ENCODE measurements around the gene SCN8A.
"Not testable (repeated sequence)": the region's sequence is repeated elsewhere in the genome, so short reads cannot be mapped to it uniquely, and the experiment has no call there.

The SCN8A gene

GRCh38 chr12:51766067-51766676 is 175.1 kb downstream of the SCN8A start:
- no peak for DNase-seq (ENCODE audit: low read depth in 2 of 2)

GRCh38 chr12:51771008-51771407 is 180.0 kb downstream of the SCN8A start:
- no peak for DNase-seq (ENCODE audit: low read depth in 2 of 2)

GRCh38 chr12:51773145-51773869 is 182.3 kb downstream of the SCN8A start:
- no peak for DNase-seq (ENCODE audit: low read depth in 2 of 2)

GRCh38 chr12:51774933-51775332 is 183.9 kb downstream of the SCN8A start:
- no peak for DNase-seq (ENCODE audit: low read depth in 2 of 2)

GRCh38 chr12:51777457-51777856 is 186.4 kb downstream of the SCN8A start:
- DNase-seq (ENCODE audit: low read depth in 2 of 2) = no peak

GRCh38 chr12:51777973-51778372 is 186.9 kb downstream of the SCN8A start:
- DNase-seq (ENCODE audit: low read depth in 2 of 2) = no peak

- no peak for DNase-seq (ENCODE audit: low read depth in 2 of 2)
Measured at GRCh38 chr12:51779876-51780275, 188.8 kb downstream of the SCN8A start.

- no peak for DNase-seq (ENCODE audit: low read depth in 2 of 2)
Measured at GRCh38 chr12:51784688-51785087, 193.7 kb downstream of the SCN8A start.

GRCh38 chr12:51785906-51786305 is 194.9 kb downstream of the SCN8A start:
- no peak for DNase-seq (ENCODE audit: low read depth in 2 of 2)

- no peak for DNase-seq (ENCODE audit: low read depth in 2 of 2)
Measured at GRCh38 chr12:51788876-51789275, 197.8 kb downstream of the SCN8A start.

- DNase-seq (ENCODE audit: low read depth in 2 of 2) = no peak
Measured at GRCh38 chr12:51792417-51792816, 201.4 kb downstream of the SCN8A start.

- no peak for DNase-seq (ENCODE audit: low read depth in 2 of 2)
Measured at GRCh38 chr12:51793201-51793600, 202.2 kb downstream of the SCN8A start.

- DNase-seq (ENCODE audit: low read depth in 2 of 2) = no peak
Measured at GRCh38 chr12:51797301-51797700, 206.3 kb downstream of the SCN8A start.

GRCh38 chr12:51798051-51798450 is 207.0 kb downstream of the SCN8A start:
- DNase-seq (ENCODE audit: low read depth in 2 of 2) = not testable (repeated sequence)

- DNase-seq (ENCODE audit: low read depth in 2 of 2) = no peak
Measured at GRCh38 chr12:51798501-51798900, 207.5 kb downstream of the SCN8A start.

- no peak for DNase-seq (ENCODE audit: low read depth in 2 of 2)
Measured at GRCh38 chr12:51801027-51801426, 210.0 kb downstream of the SCN8A start.

GRCh38 chr12:51806896-51807295 is 215.9 kb downstream of the SCN8A start:
- DNase-seq (ENCODE audit: low read depth in 2 of 2) = no peak

- DNase-seq (ENCODE audit: low read depth in 2 of 2) = no peak
Measured at GRCh38 chr12:51809193-51809592, 218.2 kb downstream of the SCN8A start.

- no peak for DNase-seq (ENCODE audit: low read depth in 2 of 2)
Measured at GRCh38 chr12:51811203-51812202, 220.5 kb downstream of the SCN8A start.

- no peak for DNase-seq (ENCODE audit: low read depth in 2 of 2)
Measured at GRCh38 chr12:51812871-51813270, 221.8 kb downstream of the SCN8A start.

- no peak for DNase-seq (ENCODE audit: low read depth in 2 of 2)
Measured at GRCh38 chr12:51813931-51814310, 222.9 kb downstream of the SCN8A start.

GRCh38 chr12:51814311-51815088 is 223.5 kb downstream of the SCN8A start:
- peak in 1 of 2 donors; percentile 67 for DNase-seq (ENCODE audit: low read depth in 2 of 2)
